KBM-7 (cell line): ENCODE measurements around the gene PLAAT2.
"Not testable (repeated sequence)": the region's sequence is repeated elsewhere in the genome, so short reads cannot be mapped to it uniquely, and the experiment has no call there.

Source experiments
- DNase-seq: peaks from one replicate; pipeline ENCODE4 v3.0.0-alpha.2; 2015
- in situ Hi-C: fragments of 300-500 bp; cut with MboI; formaldehyde crosslinking; loops from 2 replicates; pipeline ENCODE4 v1.14.3; 2020; ENCODE audit warnings: low sequenced_read_pairs, low pct_unique_long_range_greater_than_20kb, mixed read lengths

PLAAT2 gene

DNA sequence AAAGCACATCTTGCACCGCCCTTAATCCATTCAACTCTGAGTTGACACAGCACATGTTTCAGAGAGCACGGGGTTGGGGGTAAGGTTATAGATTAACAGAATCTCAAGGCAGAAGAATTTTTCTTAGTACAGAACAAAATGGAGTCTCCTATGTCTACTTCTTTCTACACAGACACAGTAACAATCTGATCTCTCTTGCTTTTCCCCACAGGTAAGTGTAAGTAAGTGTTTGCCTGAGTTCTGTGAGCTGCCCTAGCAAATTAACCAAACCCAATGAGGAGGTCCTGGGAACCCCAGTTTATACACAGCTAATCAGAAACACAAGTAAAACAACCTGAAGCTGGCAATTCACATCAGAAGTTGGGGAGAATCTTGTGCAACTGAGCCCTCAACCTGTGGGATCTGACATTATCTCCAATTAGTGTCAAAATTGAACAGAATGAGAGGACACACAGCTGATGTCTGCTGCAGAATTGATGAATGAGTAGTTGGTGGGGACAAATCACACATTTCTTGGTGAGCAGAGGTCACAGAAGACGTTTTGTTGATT is 34.4 kb downstream of the PLAAT2 start:
- in situ Hi-C loops, DNase-seq: not testable (repeated sequence)

DNA sequence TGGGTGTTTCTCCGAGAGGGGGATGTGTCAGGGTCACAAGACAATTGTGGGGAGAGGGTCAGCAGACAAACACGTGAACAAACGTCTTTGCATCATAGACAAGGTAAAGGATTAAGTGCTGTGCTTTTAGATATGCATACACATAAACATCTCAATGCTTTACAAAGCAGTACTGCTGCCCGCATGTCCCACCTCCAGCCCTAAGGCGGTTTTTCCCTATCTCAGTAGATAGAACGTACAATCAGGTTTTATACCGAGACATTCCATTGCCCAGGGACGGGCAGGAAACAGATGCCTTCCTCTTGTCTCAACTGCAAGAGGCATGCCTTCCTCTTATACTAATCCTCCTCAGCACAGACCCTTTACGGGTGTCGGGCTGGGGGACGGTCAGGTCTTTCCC is 35.0 kb downstream of the PLAAT2 start:
- DNase-seq, in situ Hi-C loops: not testable (repeated sequence)

DNA sequence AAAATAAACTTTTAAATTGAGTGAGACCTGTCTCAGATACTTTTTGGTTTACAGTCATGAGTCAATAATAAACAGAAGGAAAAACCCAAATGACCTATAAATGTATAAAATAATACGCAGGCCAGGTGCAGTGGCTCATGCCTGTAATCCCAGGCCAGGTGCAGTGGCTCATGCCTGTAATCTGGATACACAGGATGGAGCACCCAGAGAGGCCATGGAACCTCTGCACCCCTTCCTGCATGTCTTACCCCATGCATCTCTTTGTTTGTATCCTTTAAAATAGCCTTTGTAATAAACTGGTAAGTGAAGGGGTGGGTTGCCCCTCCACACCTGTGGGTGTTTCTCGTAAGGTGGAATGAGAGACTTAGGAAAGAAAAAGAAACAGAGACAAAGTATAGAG is 35.5 kb downstream of the PLAAT2 start:
- DNase-seq, result no peak
- in situ Hi-C loops, result no loop called here

DNA sequence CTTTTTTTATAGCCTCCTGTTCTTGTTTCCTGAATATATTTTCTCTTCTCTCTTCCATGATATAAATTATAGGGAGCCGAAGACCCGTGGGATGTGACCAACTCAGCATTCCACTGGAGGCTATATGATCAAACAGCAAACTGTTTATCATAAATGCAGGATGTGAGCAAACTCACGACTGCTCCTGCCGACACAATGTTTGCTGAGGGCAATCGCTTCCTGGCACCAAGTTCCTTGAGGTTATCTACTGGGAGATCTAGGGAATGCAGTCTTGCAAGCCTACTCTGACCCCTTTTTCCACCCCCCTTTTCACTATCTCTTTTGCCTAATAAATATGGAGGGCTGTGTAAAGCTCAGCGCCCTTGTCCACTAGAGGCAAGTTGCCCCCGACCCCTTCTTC is 40.0 kb downstream of the PLAAT2 start:
- in situ Hi-C loops, result no loop called here
- no peak for DNase-seq

DNA sequence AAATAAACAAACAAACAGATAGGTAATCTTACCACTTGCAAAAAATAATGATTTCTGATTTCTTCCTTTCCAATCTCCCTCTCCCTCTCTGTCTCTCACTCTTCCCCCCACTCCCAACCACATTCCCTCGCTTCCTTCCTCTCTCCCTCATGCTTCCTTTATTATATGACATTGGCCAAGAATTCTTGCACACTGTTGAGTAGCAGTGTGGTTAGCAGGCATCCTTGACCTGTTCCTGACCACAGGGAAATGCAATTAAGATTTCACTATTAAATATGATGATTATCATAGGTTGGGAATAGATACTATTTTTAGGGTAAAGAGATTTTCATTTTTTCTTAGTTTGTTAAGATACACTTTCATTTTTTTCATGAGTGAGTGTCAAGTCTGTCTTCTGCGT is 41.3 kb downstream of the PLAAT2 start:
- in situ Hi-C loops, result no loop called here
- DNase-seq, result no peak

DNA sequence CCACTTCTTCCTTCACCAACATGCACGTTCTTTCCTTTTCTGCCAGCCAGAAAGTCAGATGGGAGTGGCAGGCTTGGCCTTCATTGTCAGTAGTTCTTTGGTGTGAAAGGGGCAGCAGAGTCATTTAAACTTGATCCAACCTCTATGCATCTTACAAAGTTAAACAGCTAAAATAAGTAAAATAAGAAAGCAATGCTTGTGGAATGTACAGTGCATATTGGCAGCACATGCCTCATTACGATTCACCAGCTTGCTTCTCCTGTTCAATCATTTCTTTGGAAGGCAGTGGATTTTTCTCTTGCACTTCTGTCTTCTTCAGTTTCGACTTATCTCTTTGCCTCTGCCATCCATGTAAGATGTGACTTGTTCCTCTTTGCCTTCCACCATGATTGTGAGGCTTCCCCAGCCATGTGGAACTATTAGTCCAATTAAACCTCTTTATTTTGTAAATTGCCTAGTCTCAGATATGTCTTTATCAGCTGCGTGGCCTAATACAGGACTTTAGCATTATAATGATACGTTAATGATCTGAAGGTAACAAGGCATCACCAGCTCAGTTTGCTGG is 42.5 kb downstream of the PLAAT2 start:
- DNase-seq, result no peak
- in situ Hi-C loops, result no loop called here

DNA sequence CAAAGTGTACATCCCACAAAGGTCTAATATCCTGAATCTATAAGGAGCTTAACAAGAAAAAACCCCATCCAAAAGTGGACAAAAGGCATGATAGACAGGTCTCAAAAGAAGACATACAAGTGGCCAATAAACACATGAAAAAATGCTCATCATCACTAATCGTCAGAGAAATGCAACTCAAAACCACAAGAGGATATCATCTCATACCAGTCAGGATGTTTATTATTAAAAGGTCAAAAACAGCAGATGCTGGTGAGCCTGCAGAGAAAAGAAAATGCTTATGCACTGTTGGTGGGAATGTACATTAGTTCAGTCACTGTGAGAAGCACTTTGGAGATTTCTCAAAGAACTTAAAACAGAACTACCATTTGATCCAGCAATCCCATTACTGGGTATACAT is 44.6 kb downstream of the PLAAT2 start:
- in situ Hi-C loops, result no loop called here
- DNase-seq, result no peak

DNA sequence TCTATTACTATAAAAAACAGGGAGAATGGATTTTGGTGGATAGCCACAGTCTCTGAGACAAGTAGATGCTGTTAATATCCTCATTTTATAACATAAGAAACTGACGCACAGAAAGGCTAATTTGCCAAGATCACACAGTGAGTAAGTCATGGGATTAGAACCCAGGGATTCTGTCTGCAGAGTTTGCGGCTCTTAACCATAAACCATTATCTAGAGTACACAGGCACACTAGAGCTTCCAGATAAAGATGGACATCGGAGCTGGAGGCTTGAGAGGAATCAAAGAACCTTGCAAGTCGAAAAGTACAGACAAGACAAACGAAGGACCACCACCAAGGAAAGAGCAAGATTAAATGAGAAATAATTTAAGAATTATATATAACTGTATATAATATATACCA is 46.0 kb downstream of the PLAAT2 start:
- in situ Hi-C loops, result no loop called here
- no peak for DNase-seq

DNA sequence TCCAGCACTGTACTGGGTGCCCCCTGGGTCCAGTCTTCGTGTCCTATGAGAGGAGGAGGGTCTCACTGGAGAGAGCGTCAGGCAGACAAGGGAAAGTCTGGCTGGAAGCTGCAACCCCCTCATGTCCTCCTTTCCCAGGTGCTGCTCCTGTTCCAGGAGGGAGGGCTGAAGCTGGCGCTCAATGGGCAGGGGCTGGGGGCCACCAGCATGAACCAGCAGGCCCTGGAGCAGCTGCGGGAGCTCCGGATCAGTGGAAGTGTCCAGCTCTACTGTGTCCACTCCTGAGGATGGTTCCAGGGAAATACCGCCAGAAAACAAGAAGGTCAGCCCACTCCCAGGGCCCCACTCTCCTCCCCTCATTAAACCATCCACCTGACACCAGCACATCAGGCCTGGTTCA is 47.1 kb downstream of the PLAAT2 start:
- DNase-seq, result no peak
- in situ Hi-C loops, result no loop called here

DNA sequence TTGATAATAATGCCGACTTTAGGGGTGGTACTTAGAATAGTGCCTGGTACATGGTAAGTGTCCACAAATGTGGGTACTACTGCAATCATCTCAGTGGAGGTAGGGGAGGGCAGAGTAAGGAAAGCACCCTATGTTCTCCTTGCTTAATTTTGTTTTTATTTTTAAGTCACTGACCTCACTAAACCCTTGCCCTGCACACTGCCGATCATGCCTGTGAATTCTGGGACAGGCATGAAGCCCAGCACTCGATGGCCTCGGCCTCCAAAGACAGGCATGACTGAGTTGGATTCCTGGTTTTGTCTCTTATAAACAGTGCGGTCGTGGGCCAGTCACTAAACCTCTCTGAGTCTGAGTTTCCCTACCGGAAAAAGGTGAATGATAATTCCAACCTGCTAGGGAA is 50.4 kb downstream of the PLAAT2 start:
- DNase-seq, result no peak
- in situ Hi-C loops, result no loop called here

DNA sequence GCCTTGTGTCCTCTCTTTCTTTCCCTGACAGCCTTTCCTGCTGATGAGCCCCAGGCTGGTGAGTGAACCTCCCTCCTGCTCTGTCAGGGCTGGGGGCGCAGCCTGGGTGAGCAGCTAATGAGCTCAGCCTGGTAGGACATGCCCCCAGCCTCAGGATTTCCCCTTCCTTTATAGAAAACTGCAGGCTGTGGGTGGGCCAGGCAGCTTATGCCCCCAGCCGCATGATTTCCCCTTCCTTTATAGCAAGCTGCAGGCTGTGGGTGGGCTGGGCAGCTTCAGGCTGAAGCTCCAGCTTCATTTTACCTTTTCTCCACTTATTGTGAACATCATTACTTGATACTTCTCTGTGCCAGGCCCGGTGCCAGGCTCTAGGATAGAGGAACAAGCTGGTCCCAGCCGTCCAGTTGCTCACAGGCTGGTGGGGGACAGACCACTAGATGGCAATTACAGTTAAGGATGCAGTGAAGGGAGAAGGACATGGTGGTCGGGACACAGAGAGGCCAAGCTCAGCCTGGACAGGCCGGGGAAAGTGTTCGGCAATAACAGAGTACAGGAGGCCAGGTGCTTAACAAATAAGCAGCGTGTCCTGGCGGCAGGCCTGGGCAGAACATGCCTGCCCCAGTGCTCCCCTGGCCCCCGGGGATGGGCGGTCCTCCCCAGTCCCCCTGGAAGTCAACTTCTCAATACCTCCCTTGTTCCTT is 52.0 kb downstream of the PLAAT2 start:
- in situ Hi-C loops, result no loop called here
- DNase-seq, result no peak

DNA sequence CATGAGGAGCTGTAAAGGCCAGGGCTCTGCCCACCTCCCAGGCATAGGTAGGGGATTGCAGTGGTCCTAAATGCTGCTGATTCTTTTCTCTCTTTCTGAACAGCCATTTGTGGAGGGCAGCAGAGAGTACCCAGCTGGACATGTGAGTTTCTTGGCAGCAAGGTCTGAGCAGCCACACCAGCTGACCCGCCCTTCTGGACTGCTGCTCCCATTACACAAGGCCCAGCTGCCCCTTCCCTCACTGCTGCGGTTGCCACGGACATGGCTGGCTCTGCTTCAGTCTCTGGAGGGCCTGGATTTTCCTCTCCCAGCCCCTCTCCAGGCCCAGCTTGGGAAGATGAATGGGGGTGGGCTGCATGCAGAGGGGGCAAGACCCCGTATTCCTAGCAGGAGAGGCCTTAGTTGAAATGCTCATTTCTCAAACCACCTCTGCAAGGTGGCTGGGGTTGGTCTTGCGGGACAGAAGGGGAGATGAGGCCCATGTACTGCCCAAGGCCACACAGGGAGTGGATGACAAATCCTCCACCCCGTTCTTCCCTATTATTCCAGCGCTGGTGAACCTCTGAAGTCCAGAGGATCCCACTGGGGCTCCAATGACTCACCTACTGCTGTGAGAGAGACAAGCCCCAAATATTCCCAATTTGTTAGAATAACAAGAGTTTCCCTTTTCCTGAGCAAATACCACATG is 52.7 kb downstream of the PLAAT2 start:
- no peak for DNase-seq
- in situ Hi-C loops, result no loop called here

DNA sequence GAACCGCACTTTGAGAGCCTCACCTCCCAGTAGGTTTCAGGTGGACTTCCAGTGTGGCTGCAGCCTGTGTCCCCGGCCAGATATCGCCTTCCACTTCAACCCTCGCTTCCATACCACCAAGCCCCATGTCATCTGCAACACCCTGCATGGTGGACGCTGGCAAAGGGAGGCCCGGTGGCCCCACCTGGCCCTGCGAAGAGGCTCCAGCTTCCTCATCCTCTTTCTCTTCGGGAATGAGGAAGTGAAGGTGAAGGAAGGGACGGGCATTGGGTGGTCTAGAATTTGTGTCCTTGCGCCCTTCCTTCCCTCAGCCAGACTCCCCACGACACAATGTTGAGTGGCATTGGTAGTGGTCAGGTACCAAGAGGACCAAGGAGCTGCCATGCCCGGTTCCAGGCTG is 54.4 kb downstream of the PLAAT2 start:
- no peak for DNase-seq
- in situ Hi-C loops, result no loop called here

DNA sequence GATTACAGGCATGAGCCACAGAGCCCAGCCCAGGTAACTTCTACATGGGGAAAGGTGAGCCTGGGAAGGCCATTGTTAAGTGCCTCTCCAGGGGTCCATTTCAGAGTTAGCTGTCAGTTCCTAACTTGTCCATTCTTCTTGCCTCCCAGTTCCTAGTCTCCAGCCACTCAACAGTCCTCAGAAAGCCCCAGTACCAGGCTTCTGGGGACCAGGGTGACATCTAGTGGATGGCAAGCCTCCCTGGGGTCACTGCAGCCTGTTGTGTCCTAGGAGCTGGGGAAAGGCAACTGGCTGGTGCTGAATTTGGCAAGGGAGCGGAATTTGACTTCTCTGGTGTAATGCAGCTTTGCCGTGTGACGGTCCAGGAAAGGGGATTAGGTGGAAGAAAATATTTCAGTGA is 55.2 kb downstream of the PLAAT2 start:
- peak; percentile 64 for DNase-seq
- in situ Hi-C loops, result no loop called here

DNA sequence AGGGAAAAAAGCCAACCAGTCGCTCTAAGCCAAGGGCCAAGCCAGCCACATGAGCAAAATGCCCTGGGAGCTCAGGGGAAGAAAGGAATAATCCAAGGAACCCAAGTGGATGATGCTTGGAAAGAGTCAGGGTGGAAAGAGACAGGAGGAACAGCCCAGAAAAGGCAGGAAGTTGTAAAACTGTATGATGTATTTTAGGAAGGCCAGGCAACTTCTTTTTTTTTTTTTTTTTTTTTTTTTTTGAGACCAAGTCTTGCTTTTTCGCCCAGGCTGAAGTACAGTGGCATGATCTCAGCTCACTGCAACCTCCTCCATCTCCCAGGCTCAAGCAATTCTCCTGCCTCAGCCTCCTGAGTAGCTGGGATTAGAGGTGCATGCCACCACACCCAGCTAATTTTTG is 55.7 kb downstream of the PLAAT2 start:
- DNase-seq, result peak; percentile 58
- in situ Hi-C loops, result no loop called here

DNA sequence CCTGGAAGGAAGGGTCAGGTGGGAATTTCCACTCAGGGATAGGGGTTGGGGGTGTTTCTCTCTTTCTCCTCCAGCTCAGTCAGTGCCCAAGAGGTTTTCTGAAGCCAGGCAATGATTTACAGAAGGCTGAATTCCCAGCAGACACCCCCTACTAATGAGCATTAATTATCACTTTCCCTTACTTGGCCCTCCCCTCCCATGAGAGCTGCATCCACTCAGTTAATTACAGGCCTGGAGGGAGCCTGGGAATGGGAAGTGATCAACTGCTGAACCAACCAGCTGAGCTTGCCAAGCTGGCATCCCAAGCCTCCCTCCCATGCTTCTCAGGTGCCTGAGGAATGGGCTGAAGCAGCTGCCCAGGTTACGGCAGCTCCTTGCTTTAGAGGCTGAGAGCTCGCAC is 56.3 kb downstream of the PLAAT2 start:
- DNase-seq, result no peak
- in situ Hi-C loops, result no loop called here

DNA sequence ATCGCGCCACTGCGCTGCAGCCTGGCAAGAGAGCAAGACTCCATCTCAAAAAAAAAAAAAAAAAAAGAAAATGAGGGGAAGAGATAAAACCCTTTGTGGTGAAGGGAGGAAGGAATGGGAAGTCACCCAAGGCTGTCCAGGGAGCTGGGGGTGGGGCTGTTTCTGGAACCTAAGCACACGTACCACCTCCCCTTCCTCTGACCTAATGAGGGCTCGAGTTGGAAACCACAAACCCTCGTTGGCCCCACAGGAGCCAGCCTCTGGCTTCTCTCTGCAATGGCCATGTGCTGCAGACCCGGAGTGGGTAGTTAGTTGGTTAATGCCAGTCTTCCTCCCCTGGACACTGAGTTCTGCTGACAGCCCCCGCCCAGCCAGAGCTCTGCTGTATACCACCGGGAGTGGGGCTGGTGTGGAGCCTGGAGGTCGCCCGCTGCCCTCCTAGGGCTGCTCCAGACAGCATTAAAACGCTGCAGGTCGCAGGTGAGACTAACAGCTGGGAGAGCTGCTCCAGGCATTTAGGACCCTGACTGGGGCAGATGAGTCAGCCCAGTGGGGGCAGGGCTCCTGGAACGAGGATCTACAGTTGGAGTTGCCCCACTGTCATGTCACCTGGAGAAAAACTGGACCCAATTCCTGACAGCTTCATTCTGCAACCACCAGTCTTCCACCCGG is 57.2 kb downstream of the PLAAT2 start, which contains the start of gene LGALS12:
Gene LGALS12, plus strand, starts transcription at position 228 of the 672 bp plus-strand sequence. Its CDS starts 375 bp downstream, at position 603.
- peak; percentile 98 for DNase-seq
- in situ Hi-C loops, result no loop called here

DNA sequence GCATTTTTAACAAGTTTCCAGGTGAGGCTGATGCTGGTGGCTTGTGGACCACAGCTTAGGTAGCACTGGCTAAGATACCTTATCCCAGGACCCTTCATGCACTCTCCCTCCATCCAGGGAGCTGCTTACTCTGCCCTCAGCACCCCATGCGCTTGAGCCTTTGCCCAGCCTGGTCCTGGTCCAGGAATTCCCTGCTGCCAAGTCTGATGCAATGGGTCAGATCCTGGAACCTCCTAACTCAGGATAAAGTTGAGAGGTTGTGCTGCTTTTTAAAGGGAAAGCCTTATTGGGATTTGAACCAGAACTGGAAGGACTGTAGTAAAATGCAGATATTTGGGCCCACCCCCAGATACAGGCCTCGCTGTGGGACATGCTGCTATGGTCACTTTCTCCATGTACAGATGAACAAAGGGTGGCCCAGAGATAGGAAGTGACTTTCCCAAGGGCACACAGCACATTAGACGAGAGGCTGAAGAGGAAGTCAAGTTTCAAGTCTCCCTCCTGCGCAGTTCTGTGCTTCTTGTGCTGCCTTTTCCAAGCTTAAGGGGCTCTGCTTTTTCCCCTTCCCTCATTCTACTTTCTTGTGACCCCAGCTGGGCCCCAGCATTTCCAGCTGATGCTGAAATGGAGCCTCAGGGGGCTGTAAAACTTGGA is 58.1 kb downstream of the PLAAT2 start:
- in situ Hi-C loops, result no loop called here
- no peak for DNase-seq

DNA sequence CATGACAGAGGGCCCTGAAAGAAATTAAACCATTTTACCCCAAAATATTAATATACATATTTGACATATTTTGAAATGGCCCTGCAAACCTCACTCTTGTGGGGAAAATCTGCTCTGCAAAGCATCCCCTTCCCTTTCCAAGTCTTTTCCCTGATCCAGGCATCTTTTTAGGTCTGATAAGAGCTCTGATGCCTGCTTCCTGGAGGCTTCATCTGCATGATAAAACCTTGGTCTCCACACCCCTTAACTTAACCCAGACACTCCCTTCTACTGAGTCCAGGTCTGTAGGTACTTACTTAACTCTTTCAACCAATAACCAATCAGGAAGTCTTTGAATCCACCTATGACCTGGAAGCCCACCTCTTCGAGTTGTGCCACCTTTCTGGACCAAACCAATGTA is 59.1 kb downstream of the PLAAT2 start:
- in situ Hi-C loops, result no loop called here
- no peak for DNase-seq
